HepG2 (cell line): ENCODE results near the gene STX10. TPM values are rescaled to one million over a fixed set of nuclear protein-coding genes. Genes with fewer than 3 reads are reported as not detected.

Experiments used
- ATAD3A ChIP-seq: sonication (generic); formaldehyde crosslinking; IDR thresholded peaks from 2 replicates; pipeline ENCODE4 v1.4.0; 2020; ENCODE audit warnings: missing genetic modification reagents
- JDP2 ChIP-seq: sonication (generic); formaldehyde crosslinking; IDR thresholded peaks from 2 replicates; pipeline ENCODE4 v1.8.1; 2022; ENCODE audit warnings: missing genetic modification reagents, borderline replicate concordance
- NR2F6 ChIP-seq, 2 experiments: IDR thresholded peaks; 2 replicates each; pipeline ENCODE4 v1.6.1; 2016; ENCODE audit warnings: antibody characterized with exemption in 1 of 2, mild to moderate bottlenecking in 1 of 2
- WIZ ChIP-seq: sonication (generic); formaldehyde crosslinking; IDR thresholded peaks from 2 replicates; pipeline ENCODE4 v1.5.1; 2020; ENCODE audit warnings: mild to moderate bottlenecking, missing genetic modification reagents
- ZNF552 ChIP-seq: sonication (generic); formaldehyde crosslinking; IDR thresholded peaks from 2 replicates; pipeline ENCODE4 v1.9.0; 2022; ENCODE audit warnings: missing genetic modification reagents, mild to moderate bottlenecking, borderline replicate concordance
- polyA plus RNA-seq, 8 experiments: library from polyadenylated mRNA; depleted of rRNA in 3 of 8; stranded (reverse) in 7 of 8; unstranded in 1 of 8; fragments of >200 nt; fragmentation: Illumina TruSeq in 4 of 8; extraction: Trizol in 4 of 8; gene quantifications; 2 replicates each; pipeline versions ENCODE4 v1.2.1 to v1.2.3, GENCODE V29; 2011 to 2016; ENCODE audit warnings: low read depth in 4 of 8, missing spikeins in 1 of 8, mixed read lengths in 1 of 8; ENCODE audit not compliant: insufficient read depth in 1 of 8
- total RNA-seq, 5 experiments: library from RNA; depleted of rRNA; stranded (reverse); fragments of >200 nt; fragmentation: Illumina TruSeq; extraction: Trizol; gene quantifications; 2 replicates each; pipeline ENCODE4 v1.2.3, GENCODE V29; 2016; ENCODE audit warnings: low read depth in 1 of 5
- TF ChIP-seq, protein P1 (sequence below): sonication (generic); formaldehyde crosslinking; IDR thresholded peaks from 2 replicates; pipeline ENCODE4 v1.9.0; 2021; ENCODE audit warnings: missing genetic modification reagents, mild to moderate bottlenecking, borderline replicate concordance
- TF ChIP-seq, protein P2 (sequence below): sonication (generic); formaldehyde crosslinking; IDR thresholded peaks from 2 replicates; pipeline ENCODE4 v1.4.0; 2020; ENCODE audit warnings: mild to moderate bottlenecking, missing genetic modification reagents

The STX10 gene
- total and polyA plus RNA-seq, 2 of the 13 experiments (the other 11 are each of a cell fraction or from before 2014, with no cell fraction given) = 47.9 to 66.4 TPM

DNA sequence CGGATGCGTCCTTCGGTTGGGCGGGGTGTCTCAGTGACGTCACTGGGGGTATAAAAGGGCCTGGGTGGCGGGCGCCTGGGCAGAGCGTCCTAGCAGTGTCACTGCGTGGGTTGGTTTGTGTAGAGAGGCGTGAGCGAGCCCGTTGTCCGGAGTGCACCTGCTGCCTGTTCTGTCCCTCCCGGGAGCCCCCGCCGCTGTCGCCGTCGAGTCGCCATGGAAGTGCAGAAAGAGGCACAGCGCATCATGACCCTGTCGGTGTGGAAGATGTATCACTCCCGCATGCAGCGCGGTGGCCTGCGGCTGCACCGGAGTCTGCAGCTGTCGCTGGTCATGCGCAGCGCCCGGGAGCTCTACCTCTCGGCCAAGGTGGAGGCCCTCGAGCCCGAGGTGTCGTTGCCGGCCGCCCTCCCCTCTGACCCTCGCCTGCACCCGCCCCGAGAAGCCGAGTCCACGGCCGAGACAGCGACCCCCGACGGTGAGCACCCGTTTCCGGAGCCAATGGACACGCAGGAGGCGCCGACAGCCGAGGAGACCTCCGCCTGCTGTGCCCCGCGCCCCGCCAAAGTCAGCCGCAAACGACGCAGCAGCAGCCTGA is 2.9 kb upstream of the STX10 start (continued):
- TF ChIP-seq ZNF552 (CRISPR knock-in tag) (no peak), NR2F6 (IDR thresholded peaks at IDR 0.05) (no peak; the same call in 1 of the 2 replicates), NR2F6 (CRISPR knock-in tag; IDR thresholded peaks at IDR 0.05) (no peak), JDP2 (CRISPR knock-in tag) (no peak), ATAD3A (no peak), WIZ (CRISPR knock-in tag) (no peak)
- TF ChIP-seq, protein P1, sequence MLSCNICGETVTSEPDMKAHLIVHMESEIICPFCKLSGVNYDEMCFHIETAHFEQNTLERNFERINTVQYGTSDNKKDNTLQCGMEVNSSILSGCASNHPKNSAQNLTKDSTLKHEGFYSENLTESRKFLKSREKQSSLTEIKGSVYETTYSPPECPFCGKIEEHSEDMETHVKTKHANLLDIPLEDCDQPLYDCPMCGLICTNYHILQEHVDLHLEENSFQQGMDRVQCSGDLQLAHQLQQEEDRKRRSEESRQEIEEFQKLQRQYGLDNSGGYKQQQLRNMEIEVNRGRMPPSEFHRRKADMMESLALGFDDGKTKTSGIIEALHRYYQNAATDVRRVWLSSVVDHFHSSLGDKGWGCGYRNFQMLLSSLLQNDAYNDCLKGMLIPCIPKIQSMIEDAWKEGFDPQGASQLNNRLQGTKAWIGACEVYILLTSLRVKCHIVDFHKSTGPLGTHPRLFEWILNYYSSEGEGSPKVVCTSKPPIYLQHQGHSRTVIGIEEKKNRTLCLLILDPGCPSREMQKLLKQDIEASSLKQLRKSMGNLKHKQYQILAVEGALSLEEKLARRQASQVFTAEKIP (CRISPR knock-in tag) = no peak
- TF ChIP-seq, protein P2, sequence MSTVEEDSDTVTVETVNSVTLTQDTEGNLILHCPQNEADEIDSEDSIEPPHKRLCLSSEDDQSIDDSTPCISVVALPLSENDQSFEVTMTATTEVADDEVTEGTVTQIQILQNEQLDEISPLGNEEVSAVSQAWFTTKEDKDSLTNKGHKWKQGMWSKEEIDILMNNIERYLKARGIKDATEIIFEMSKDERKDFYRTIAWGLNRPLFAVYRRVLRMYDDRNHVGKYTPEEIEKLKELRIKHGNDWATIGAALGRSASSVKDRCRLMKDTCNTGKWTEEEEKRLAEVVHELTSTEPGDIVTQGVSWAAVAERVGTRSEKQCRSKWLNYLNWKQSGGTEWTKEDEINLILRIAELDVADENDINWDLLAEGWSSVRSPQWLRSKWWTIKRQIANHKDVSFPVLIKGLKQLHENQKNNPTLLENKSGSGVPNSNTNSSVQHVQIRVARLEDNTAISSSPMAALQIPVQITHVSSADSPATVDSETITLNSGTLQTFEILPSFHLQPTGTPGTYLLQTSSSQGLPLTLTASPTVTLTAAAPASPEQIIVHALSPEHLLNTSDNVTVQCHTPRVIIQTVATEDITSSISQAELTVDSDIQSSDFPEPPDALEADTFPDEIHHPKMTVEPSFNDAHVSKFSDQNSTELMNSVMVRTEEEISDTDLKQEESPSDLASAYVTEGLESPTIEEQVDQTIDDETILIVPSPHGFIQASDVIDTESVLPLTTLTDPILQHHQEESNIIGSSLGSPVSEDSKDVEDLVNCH (CRISPR knock-in tag) = peak; percentile 43; the same call in 1 of the 2 replicates
